ENCODE data around the gene SNX2.

SNX2 gene

DNA sequence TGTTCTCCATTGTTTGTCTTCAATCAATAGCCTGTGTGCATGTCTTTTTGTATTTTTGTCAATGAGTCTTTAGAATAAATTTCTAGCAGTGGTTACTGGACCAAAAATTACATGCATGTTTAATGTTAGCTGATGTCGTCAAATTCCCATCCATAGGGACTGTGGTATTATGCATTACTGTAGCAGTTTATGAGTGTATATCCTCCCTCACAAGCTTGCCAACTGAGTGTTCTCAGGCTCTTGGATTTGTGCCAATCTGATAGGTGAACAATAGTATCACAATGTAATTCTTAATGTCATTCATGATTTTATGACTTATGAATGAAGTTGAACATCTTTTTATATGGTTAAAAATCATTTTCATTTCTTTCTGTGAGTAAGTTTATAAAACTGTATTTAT lies 83.6 kb downstream of the SNX2 start:
- TF ChIP-seq ZFX (IDR thresholded peaks at IDR 0.05; ENCODE audit: borderline replicate concordance), result no peak
- TF ChIP-seq, protein P1, sequence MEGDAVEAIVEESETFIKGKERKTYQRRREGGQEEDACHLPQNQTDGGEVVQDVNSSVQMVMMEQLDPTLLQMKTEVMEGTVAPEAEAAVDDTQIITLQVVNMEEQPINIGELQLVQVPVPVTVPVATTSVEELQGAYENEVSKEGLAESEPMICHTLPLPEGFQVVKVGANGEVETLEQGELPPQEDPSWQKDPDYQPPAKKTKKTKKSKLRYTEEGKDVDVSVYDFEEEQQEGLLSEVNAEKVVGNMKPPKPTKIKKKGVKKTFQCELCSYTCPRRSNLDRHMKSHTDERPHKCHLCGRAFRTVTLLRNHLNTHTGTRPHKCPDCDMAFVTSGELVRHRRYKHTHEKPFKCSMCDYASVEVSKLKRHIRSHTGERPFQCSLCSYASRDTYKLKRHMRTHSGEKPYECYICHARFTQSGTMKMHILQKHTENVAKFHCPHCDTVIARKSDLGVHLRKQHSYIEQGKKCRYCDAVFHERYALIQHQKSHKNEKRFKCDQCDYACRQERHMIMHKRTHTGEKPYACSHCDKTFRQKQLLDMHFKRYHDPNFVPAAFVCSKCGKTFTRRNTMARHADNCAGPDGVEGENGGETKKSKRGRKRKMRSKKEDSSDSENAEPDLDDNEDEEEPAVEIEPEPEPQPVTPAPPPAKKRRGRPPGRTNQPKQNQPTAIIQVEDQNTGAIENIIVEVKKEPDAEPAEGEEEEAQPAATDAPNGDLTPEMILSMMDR (IDR thresholded peaks at IDR 0.05), result no peak

DNA sequence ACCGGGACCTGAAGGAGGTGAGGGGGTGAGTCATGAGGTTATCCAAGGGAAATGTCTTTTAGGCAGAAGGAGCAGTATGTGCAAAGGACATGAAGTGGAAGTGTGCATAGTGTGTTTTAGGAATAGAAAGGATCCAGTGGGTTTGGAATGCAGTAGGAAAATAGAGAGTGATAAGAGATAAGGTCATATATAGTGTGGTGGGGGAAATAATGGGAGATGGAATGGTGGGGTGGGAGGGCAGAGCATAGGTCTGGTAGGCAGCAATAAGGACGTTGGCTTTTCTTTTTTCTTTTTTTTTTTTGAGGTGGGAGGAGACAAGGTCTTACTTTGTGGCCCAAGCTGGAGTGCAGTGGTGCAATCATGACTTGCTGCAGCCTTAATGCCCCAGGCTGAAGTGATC lies 88.4 kb downstream of the SNX2 start:
- TF ChIP-seq, protein P1 (IDR thresholded peaks at IDR 0.05), result no peak
- TF ChIP-seq ZFX (IDR thresholded peaks at IDR 0.05; ENCODE audit: borderline replicate concordance), result no peak

More for the DNA sequence above, 83.6 kb downstream of the SNX2 start:
- H3K27ac ChIP-seq, result no peak overlapping the region

DNA sequence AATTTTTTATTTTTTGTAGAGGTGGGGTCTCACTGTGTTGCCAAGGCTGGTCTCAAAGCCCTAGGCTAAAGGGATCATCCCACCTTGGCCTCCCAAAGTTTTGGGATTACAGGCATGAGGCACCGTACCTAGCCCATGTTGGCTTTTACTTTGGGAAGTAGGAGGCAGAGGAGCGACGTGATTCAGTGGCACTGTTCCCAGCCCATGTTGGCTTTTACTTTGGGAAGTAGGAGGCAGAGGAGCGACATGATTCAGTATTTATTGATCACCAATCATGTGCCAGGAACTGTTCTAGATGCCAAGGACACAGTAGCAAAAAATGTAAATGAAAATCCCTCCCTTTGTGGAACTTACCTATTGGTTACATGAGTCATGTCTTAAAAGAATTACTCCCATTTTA lies 88.8 kb downstream of the SNX2 start:
- TF ChIP-seq ZFX (IDR thresholded peaks at IDR 0.05; ENCODE audit: borderline replicate concordance), result no peak
- TF ChIP-seq, protein P1 (IDR thresholded peaks at IDR 0.05), result no peak
- H3K27ac ChIP-seq, result no peak overlapping the region

More for the DNA sequence above, 88.4 kb downstream of the SNX2 start:
- H3K27ac ChIP-seq, result no peak overlapping the region

DNA sequence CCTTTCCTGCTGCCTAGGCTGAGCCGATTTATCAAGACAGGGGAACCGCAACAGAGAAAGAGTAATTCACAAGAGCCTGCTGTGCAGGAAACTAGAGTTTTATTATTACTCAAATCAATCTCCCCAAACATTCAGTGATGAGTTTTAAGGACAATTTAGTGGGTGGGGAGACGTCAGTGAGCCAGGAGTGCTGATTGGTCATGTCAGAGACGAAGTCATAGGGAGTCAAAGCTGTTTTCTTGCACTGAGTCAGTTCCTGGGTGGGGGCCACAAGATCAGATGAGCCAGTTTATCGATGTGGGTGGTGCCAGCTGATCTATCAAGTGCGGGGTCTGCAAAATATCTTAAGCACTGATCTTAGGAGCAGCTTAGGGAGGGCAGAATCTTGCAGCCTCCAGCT lies 89.5 kb downstream of the SNX2 start:
- H3K27ac ChIP-seq, result no peak overlapping the region
- TF ChIP-seq ZFX (IDR thresholded peaks at IDR 0.05; ENCODE audit: borderline replicate concordance), result no peak
- TF ChIP-seq, protein P1 (IDR thresholded peaks at IDR 0.05), result no peak

DNA sequence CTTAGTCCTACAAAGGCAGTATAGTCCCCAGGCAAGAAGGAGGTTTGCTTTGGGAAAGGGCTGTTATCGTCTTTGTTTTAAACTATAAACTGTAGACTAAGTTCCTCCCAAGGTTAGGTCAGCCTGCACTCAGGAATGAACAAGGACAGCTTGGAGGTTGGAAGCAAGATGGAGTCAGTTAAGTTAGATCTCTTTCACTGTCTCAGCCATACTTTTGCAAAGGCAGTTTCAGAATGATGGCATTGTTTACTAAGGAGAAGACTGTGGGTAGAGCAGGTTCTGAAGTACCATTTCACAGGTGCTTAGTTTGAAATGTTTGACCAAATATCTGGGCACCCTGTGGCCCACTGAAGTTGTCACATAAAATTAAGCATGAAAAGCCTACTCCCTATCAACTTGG lies 90.0 kb downstream of the SNX2 start:
- no peak overlapping the region for H3K27ac ChIP-seq
- TF ChIP-seq, protein P1 (IDR thresholded peaks at IDR 0.05), result no peak
- no peak for TF ChIP-seq ZFX (IDR thresholded peaks at IDR 0.05; ENCODE audit: borderline replicate concordance)

DNA sequence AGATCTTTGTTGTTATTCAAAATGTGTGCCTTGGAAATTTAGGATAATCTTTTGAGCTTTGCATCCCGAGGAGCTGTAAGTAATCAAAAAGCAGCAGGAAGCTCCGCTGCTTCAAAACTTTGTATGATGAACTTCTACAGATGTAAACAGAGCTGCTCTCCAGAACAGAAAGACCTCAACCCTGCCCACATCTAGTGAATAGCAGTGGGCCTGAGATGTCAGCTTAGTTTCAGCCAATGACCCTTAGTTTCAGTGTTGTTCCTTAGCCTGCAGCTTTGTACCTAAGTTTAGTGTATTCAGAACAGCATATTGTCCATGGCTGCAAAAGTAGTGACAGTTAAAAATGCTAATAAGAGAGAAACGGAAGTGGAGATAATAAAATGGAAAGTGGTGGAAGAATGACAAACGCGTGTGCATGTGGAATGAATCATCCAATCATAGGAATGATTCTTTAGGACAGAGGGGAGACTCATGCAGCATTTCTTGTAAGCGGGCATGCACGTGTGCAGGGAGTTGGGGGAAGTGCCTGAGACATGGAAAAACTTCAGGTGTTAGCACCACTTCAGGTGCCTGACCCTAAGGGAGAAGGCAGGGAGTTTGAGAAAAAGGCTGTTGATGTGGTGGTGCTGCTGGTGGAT lies 95.5 kb downstream of the SNX2 start:
- H3K27ac ChIP-seq, result no peak overlapping the region
- TF ChIP-seq ZFX (IDR thresholded peaks at IDR 0.05; ENCODE audit: borderline replicate concordance), result no peak
- TF ChIP-seq, protein P1 (IDR thresholded peaks at IDR 0.05), result no peak

DNA sequence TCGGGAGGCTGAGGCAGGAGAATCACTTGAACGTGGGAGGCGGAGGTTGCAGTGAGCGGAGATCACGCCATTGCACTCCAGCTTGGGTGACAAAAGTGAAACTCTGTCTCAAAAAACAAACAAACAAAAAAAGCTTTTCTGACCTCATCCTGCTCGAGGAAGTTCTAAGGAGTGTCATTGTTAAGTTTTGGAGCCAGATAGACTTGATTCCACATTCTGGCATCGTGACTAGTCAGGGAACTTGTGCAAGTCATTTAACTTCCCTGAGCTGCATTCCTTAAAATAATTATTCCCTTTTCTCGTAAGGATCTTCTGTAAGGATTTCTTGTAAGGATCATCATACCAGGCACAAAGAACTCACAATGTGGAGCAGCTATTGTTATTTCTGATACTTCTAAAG lies 96.8 kb downstream of the SNX2 start:
- TF ChIP-seq, protein P1 (IDR thresholded peaks at IDR 0.05), result no peak
- no peak for TF ChIP-seq ZFX (IDR thresholded peaks at IDR 0.05; ENCODE audit: borderline replicate concordance)
- H3K27ac ChIP-seq, result no peak overlapping the region
